ENCODE results near the gene SBK1. TPM values are rescaled to one million over a fixed set of nuclear protein-coding genes. Genes with fewer than 3 reads are reported as not detected.
"Not testable (repeated sequence)": the region's sequence is repeated elsewhere in the genome, so short reads cannot be mapped to it uniquely, and the experiment has no call there.

The SBK1 gene
- polyA plus RNA-seq, 2 of the 4 experiments (the other 2 are of a cell fraction), result 0.13 to 0.43 TPM

- TF ChIP-seq USF2 (IDR thresholded peaks at IDR 0.05), result peak; percentile 15; the same call in 1 of the 2 replicates
- DNase-seq (ENCODE audit: low read depth in 1 of 2, low spot score in 1 of 2); H3K4me3 ChIP-seq; H3K27ac ChIP-seq; CTCF ChIA-PET; H3K9me3 ChIP-seq; POLR2A ChIA-PET; H3K4me1 ChIP-seq; H3K4me2 ChIP-seq; FAIRE-seq: not testable (repeated sequence)
- ATAC-seq, result peak; percentile 33 to 63; a peak in 3 of 6 replicates
- 67% methylated on average over 9 of the region's 9 CpGs for WGBS (ENCODE audit: missing lambda C conversion rate)
Observed at GRCh38 chr16:28330232-28330631, 37.9 kb downstream of the SBK1 start.

- H3K27ac ChIP-seq; CTCF ChIA-PET; H3K9me3 ChIP-seq; POLR2A ChIA-PET; H3K4me1 ChIP-seq; ATAC-seq; DNase-seq (ENCODE audit: low read depth in 1 of 2, low spot score in 1 of 2); FAIRE-seq; H3K4me3 ChIP-seq; H3K4me2 ChIP-seq: not testable (repeated sequence)
- 73% methylated on average over 2 of the region's 2 CpGs for WGBS (ENCODE audit: missing lambda C conversion rate)
Observed at GRCh38 chr16:28330981-28331380, 38.7 kb downstream of the SBK1 start.

GRCh38 chr16:28332632-28333031, 40.3 kb downstream of the SBK1 start:
- ATAC-seq; DNase-seq (ENCODE audit: low read depth in 1 of 2, low spot score in 1 of 2); H3K4me3 ChIP-seq; H3K4me2 ChIP-seq; H3K9me3 ChIP-seq; POLR2A ChIA-PET; CTCF ChIA-PET; H3K4me1 ChIP-seq; H3K27ac ChIP-seq; FAIRE-seq: not testable (repeated sequence)
- WGBS (ENCODE audit: missing lambda C conversion rate), result 54% methylated on average over 4 of the region's 6 CpGs

- FAIRE-seq; DNase-seq (ENCODE audit: low read depth in 1 of 2, low spot score in 1 of 2); H3K9me3 ChIP-seq; ATAC-seq; H3K4me3 ChIP-seq; POLR2A ChIA-PET; H3K4me1 ChIP-seq; H3K4me2 ChIP-seq; H3K27ac ChIP-seq: not testable (repeated sequence)
- CTCF ChIA-PET, result interaction anchor here (1.2 kb wide), 1 partner anchor 14 kb away, joined by 4 read pairs; no protein-coding TSS in a partner anchor
- 67% methylated on average over 4 of the region's 8 CpGs for WGBS (ENCODE audit: missing lambda C conversion rate)
Observed at GRCh38 chr16:28335678-28336077, 43.4 kb downstream of the SBK1 start.

- H3K9me3 ChIP-seq; ATAC-seq; POLR2A ChIA-PET; FAIRE-seq; DNase-seq (ENCODE audit: low read depth in 1 of 2, low spot score in 1 of 2); H3K4me3 ChIP-seq; H3K27ac ChIP-seq; H3K4me1 ChIP-seq; H3K4me2 ChIP-seq: not testable (repeated sequence)
- CTCF ChIA-PET, result interaction anchor here (0.6 to 0.7 kb wide), 2 partner anchors 11 to 205 kb away, joined by 3 to 4 read pairs; no protein-coding TSS in a partner anchor
- WGBS (ENCODE audit: missing lambda C conversion rate), result 54% methylated on average over 5 of the region's 5 CpGs
Observed at GRCh38 chr16:28336940-28337710, 44.8 kb downstream of the SBK1 start.

GRCh38 chr16:28338230-28338629, 45.9 kb downstream of the SBK1 start:
- DNase-seq (ENCODE audit: low read depth in 1 of 2, low spot score in 1 of 2); FAIRE-seq; CTCF ChIA-PET: not testable (repeated sequence)

GRCh38 chr16:28362600-28362999, 70.3 kb downstream of the SBK1 start:
- H3K4me3 ChIP-seq; H3K4me2 ChIP-seq; POLR2A ChIA-PET; H3K27ac ChIP-seq; FAIRE-seq; H3K4me1 ChIP-seq; CTCF ChIA-PET; H3K9me3 ChIP-seq; ATAC-seq; DNase-seq (ENCODE audit: low read depth in 1 of 2, low spot score in 1 of 2): not testable (repeated sequence)
- WGBS (ENCODE audit: missing lambda C conversion rate), result 97% methylated on average over 2 of the region's 5 CpGs

More at GRCh38 chr16:28338230-28338629, 45.9 kb downstream of the SBK1 start:
- H3K27ac ChIP-seq, H3K9me3 ChIP-seq, H3K4me2 ChIP-seq, H3K4me1 ChIP-seq, H3K4me3 ChIP-seq, ATAC-seq, POLR2A ChIA-PET: not testable (repeated sequence)
- 90% methylated on average over 5 of the region's 6 CpGs for WGBS (ENCODE audit: missing lambda C conversion rate)

GRCh38 chr16:28363408-28363807, 71.1 kb downstream of the SBK1 start, which contains the start of gene NPIPB6:
Gene NPIPB6, minus strand, starts transcription at chr16:28363508. Its CDS starts 686 bp downstream, at chr16:28362822.
- H3K4me2 ChIP-seq; CTCF ChIA-PET; ATAC-seq; DNase-seq (ENCODE audit: low read depth in 1 of 2, low spot score in 1 of 2); FAIRE-seq; H3K9me3 ChIP-seq; H3K4me3 ChIP-seq; POLR2A ChIA-PET; H3K27ac ChIP-seq; H3K4me1 ChIP-seq: not testable (repeated sequence)
- no CpG with 5 or more reads among the region's 5 CpGs for WGBS (ENCODE audit: missing lambda C conversion rate)

- peak; percentile 95 to 98 for ATAC-seq
- DNase-seq (ENCODE audit: low read depth in 1 of 2, low spot score in 1 of 2); H3K4me1 ChIP-seq; CTCF ChIA-PET; H3K4me3 ChIP-seq; H3K27ac ChIP-seq; POLR2A ChIA-PET; H3K4me2 ChIP-seq; H3K9me3 ChIP-seq; FAIRE-seq: not testable (repeated sequence)
- WGBS (ENCODE audit: missing lambda C conversion rate), result 3% methylated on average over 8 of the region's 75 CpGs
Observed at GRCh38 chr16:28364268-28365173, 72.2 kb downstream of the SBK1 start.

GRCh38 chr16:28367926-28368325, 75.6 kb downstream of the SBK1 start:
- 98% methylated on average over 6 of the region's 32 CpGs for WGBS (ENCODE audit: missing lambda C conversion rate)
- DNase-seq (ENCODE audit: low read depth in 1 of 2, low spot score in 1 of 2); H3K4me2 ChIP-seq; H3K4me1 ChIP-seq; POLR2A ChIA-PET; H3K9me3 ChIP-seq; CTCF ChIA-PET; ATAC-seq; H3K27ac ChIP-seq; FAIRE-seq; H3K4me3 ChIP-seq: not testable (repeated sequence)
